MCF 10A (cell line): Measurements from ENCODE around the gene ARHGEF28. TPM values are rescaled to one million over a fixed set of nuclear protein-coding genes. Genes with fewer than 3 reads are reported as not detected.

Experiments
- BruUV-seq: library from RNA; stranded (reverse); fragments of 400-500 nt; replicated peaks from 2 replicates; lab custom pipeline; 2021; lab: Mats Ljungman, UMichigan
- CTCF ChIA-PET: fragments of 300-600 bp; sonication (Branson Sonifier 250); formaldehyde crosslinking; extraction: SDS; loops from one replicate; lab custom pipeline; 2021; ENCODE audit warnings: antibody characterized with exemption, inconsistent platforms; lab: Yijun Ruan, JAX
- POLR2A ChIA-PET: fragments of 300-600, 350-650 bp; sonication (Branson Sonifier 250); formaldehyde crosslinking; extraction: SDS; loops from one replicate; lab custom pipeline; 2020; ENCODE audit warnings: antibody characterized with exemption, inconsistent platforms; lab: Yijun Ruan, JAX
- DNase-seq: peaks from one replicate; pipeline ENCODE4 v3.0.0-alpha.2; 2018; ENCODE audit not compliant: unreplicated experiment
- H3K27ac Mint-ChIP-seq: one replicate; pipeline ENCODE4 v1.8.0; 2022; ENCODE audit warnings: mild to moderate bottlenecking, low read depth, mixed read lengths; ENCODE audit not compliant: unreplicated experiment
- H3K27me3 Mint-ChIP-seq: one replicate; pipeline ENCODE4 v1.8.0; 2022; ENCODE audit warnings: mixed read lengths; ENCODE audit not compliant: insufficient read depth, unreplicated experiment
- H3K36me3 Mint-ChIP-seq: one replicate; pipeline ENCODE4 v1.8.0; 2022; ENCODE audit warnings: mild to moderate bottlenecking, moderate library complexity, mixed read lengths; ENCODE audit not compliant: insufficient read depth, unreplicated experiment
- H3K4me1 Mint-ChIP-seq: one replicate; pipeline ENCODE4 v1.8.0; 2022; ENCODE audit warnings: mixed read lengths; ENCODE audit not compliant: insufficient read depth, unreplicated experiment
- H3K4me3 Mint-ChIP-seq: one replicate; pipeline ENCODE4 v1.8.0; 2022; ENCODE audit warnings: mild to moderate bottlenecking, moderate library complexity, mixed read lengths; ENCODE audit not compliant: unreplicated experiment
- H3K9me3 Mint-ChIP-seq: one replicate; pipeline ENCODE4 v1.8.0; 2022; ENCODE audit warnings: mixed read lengths; ENCODE audit not compliant: unreplicated experiment
- CTCF ChIP-seq: fragments of 200-600 bp; IDR thresholded peaks from one replicate; pipeline ENCODE4 v1.8.0; 2022; ENCODE audit warnings: antibody characterized with exemption, mild to moderate bottlenecking; ENCODE audit not compliant: unreplicated experiment
- intact Hi-C: fragments of 100-400 bp; cut with micrococcal nuclease; formaldehyde crosslinking; loops from 2 replicates; pipeline ENCODE4 v1.14.1; 2022
- total RNA-seq: library from RNA; stranded (reverse); gene quantifications from 2 replicates; pipeline ENCODE4 v1.2.3, GENCODE V29; 2022

The ARHGEF28 gene
- total RNA-seq, 1 experiment from 2014 or later: 34.8 TPM

GRCh38 chr5:73605223-73606087, 20.5 kb upstream of the ARHGEF28 start:
- H3K27me3 Mint-ChIP-seq: no peaks in the 10 kb centered on the region
- peaks cover 24% of the 10 kb centered on the region for H3K4me1 Mint-ChIP-seq
- H3K9me3 Mint-ChIP-seq: no peaks in the 10 kb centered on the region
- intact Hi-C loops: no loop called here
- ChIA-PET CTCF (interaction anchor here (0.6 to 4.5 kb wide), 7 partner anchors 9 to 1042 kb away, joined by 3 to 24 read pairs (median 3); no protein-coding TSS in a partner anchor), POLR2A (interaction anchor here (1.2 to 1.8 kb wide), 3 partner anchors 10 to 20 kb away, joined by 3 to 4 read pairs (median 3); partner anchors contain the start of gene ARHGEF28)
- H3K4me3 Mint-ChIP-seq: no peak overlapping the region
- no peaks in the 10 kb centered on the region for H3K36me3 Mint-ChIP-seq
- no peak for DNase-seq
- no TSS peak for BruUV-seq
- TF ChIP-seq CTCF: no peak
- H3K27ac Mint-ChIP-seq: peak overlapping the region; percentile 67

GRCh38 chr5:73606206-73606753, 19.7 kb upstream of the ARHGEF28 start:
- intact Hi-C loops: no loop called here
- DNase-seq: no peak
- H3K27ac Mint-ChIP-seq: no peak overlapping the region

GRCh38 chr5:73607228-73607627, 18.8 kb upstream of the ARHGEF28 start:
- ChIA-PET POLR2A (no interaction called here), CTCF (interaction anchor here (0.6 to 4.5 kb wide), 6 partner anchors 11 to 138 kb away, joined by 3 to 24 read pairs (median 4); no protein-coding TSS in a partner anchor)
- DNase-seq: no peak
- Mint-ChIP-seq H3K9me3 (no peaks in the 10 kb centered on the region), H3K36me3 (no peaks in the 10 kb centered on the region), H3K4me3 (no peak overlapping the region), H3K4me1 (peaks cover 24% of the 10 kb centered on the region), H3K27me3 (no peaks in the 10 kb centered on the region), H3K27ac (no peak overlapping the region)
- TF ChIP-seq CTCF: no peak
- BruUV-seq: no TSS peak
- intact Hi-C loops: no loop called here

More at GRCh38 chr5:73606206-73606753, 19.7 kb upstream of the ARHGEF28 start:
- no peaks in the 10 kb centered on the region for H3K9me3 Mint-ChIP-seq
- no TSS peak for BruUV-seq
- POLR2A ChIA-PET: interaction anchor here (1.2 to 1.8 kb wide), 2 partner anchors 9 to 15 kb away, joined by 3 to 4 read pairs; no protein-coding TSS in a partner anchor
- H3K4me3 Mint-ChIP-seq: no peak overlapping the region
- CTCF ChIA-PET: interaction anchor here (0.6 to 4.5 kb wide), 4 partner anchors 10 to 87 kb away, joined by 3 to 24 read pairs (median 7); no protein-coding TSS in a partner anchor
- H3K27me3 Mint-ChIP-seq: no peaks in the 10 kb centered on the region
- no peak for TF ChIP-seq CTCF
- H3K36me3 Mint-ChIP-seq: no peaks in the 10 kb centered on the region
- H3K4me1 Mint-ChIP-seq: peaks cover 24% of the 10 kb centered on the region

GRCh38 chr5:73612799-73613198, 13.2 kb upstream of the ARHGEF28 start:
- Mint-ChIP-seq H3K9me3 (no peaks in the 10 kb centered on the region), H3K4me1 (peaks cover 13% of the 10 kb centered on the region), H3K4me3 (no peak overlapping the region), H3K27me3 (no peaks in the 10 kb centered on the region), H3K27ac (no peak overlapping the region), H3K36me3 (no peaks in the 10 kb centered on the region)
- BruUV-seq: no TSS peak
- ChIA-PET POLR2A (no interaction called here), CTCF (interaction anchor here (0.6 to 1.3 kb wide), 2 partner anchors 37 to 180 kb away, joined by 4 to 6 read pairs; no protein-coding TSS in a partner anchor)
- intact Hi-C loops: no loop called here
- no peak for DNase-seq
- no peak for TF ChIP-seq CTCF
